ENCODE results near the gene OMP.

DNA sequence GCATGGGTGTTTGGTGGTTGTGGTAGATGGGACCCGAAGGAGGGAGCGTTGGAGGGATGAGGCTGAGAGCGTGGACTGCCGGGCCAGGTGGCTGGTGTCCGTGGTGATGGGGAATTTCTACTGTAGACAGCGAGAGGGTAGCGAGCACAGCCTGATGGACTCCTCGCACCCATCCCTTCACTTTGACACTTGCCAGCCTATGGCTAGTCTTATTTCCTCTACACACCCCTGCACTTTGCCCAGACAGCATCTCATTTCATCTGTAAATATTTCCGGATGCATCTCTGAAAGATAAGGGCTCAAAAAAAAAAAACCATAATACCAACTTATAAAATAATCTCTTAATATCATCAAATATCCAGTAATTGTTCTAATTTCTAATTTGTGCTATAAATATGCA, 5.8 kb downstream of the OMP start:
- TF ChIP-seq, protein P1, sequence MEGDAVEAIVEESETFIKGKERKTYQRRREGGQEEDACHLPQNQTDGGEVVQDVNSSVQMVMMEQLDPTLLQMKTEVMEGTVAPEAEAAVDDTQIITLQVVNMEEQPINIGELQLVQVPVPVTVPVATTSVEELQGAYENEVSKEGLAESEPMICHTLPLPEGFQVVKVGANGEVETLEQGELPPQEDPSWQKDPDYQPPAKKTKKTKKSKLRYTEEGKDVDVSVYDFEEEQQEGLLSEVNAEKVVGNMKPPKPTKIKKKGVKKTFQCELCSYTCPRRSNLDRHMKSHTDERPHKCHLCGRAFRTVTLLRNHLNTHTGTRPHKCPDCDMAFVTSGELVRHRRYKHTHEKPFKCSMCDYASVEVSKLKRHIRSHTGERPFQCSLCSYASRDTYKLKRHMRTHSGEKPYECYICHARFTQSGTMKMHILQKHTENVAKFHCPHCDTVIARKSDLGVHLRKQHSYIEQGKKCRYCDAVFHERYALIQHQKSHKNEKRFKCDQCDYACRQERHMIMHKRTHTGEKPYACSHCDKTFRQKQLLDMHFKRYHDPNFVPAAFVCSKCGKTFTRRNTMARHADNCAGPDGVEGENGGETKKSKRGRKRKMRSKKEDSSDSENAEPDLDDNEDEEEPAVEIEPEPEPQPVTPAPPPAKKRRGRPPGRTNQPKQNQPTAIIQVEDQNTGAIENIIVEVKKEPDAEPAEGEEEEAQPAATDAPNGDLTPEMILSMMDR (IDR thresholded peaks at IDR 0.05): no peak
- TF ChIP-seq EZH2 (IDR thresholded peaks at IDR 0.05; ENCODE audit: borderline replicate concordance, insufficient read depth, low read depth, low read length, poor library complexity, severe bottlenecking): no peak
